ENCODE results near the gene AMPH. TPM values are rescaled to one million over a fixed set of nuclear protein-coding genes. Genes with fewer than 3 reads are reported as not detected.
A peak's percentile ranks its signal among the peaks of the same experiment; 100 is the strongest.
"Not testable (repeated sequence)": the region's sequence is repeated elsewhere in the genome, so short reads cannot be mapped to it uniquely, and the experiment has no call there.

AMPH gene
- total RNA-seq, 1 experiment from 2014 or later: not detected

- H3K27ac ChIP-seq (ENCODE audit: low read length): no peak overlapping the region
- no peaks in the 10 kb centered on the region for H3K27me3 ChIP-seq (ENCODE audit: low read length)
- no peaks in the 10 kb centered on the region for H3K4me1 ChIP-seq (ENCODE audit: low read length)
- no peak for DNase-seq
- H3K9me2 ChIP-seq (replicated peaks; ENCODE audit: insufficient read depth, low read length): no peaks in the 10 kb centered on the region
- no peaks in the 10 kb centered on the region for H3K79me2 ChIP-seq (ENCODE audit: low read length)
- H4K20me1 ChIP-seq (ENCODE audit: insufficient read depth, low read depth, low read length): no peaks in the 10 kb centered on the region
- no peak overlapping the region for H3K4me3 ChIP-seq (ENCODE audit: low read length)
- no peaks in the 10 kb centered on the region for H3K36me3 ChIP-seq (ENCODE audit: insufficient read depth, low read length)
- H3K9ac ChIP-seq (ENCODE audit: low read length): no peak overlapping the region
- no peak overlapping the region for H3K4me2 ChIP-seq (ENCODE audit: low read depth, low read length, poor library complexity, severe bottlenecking)
- no peaks in the 10 kb centered on the region for H3K9me3 ChIP-seq (ENCODE audit: low read length)
- H2AFZ ChIP-seq (ENCODE audit: low read length): no peak overlapping the region
Observed at GRCh38 chr7:38410056-38410455, 221.1 kb downstream of the AMPH start.

GRCh38 chr7:38409531-38409930 is 221.6 kb downstream of the AMPH start:
- Histone ChIP-seq H3K4me2 (ENCODE audit: low read depth, low read length, poor library complexity, severe bottlenecking) (no peak overlapping the region), H2AFZ (ENCODE audit: low read length) (no peak overlapping the region), H3K27me3 (ENCODE audit: low read length) (no peaks in the 10 kb centered on the region), H3K36me3 (ENCODE audit: insufficient read depth, low read length) (no peaks in the 10 kb centered on the region), H3K9ac (ENCODE audit: low read length) (no peak overlapping the region), H3K9me3 (ENCODE audit: low read length) (no peaks in the 10 kb centered on the region), H4K20me1 (ENCODE audit: insufficient read depth, low read depth, low read length) (no peaks in the 10 kb centered on the region), H3K4me1 (ENCODE audit: low read length) (no peaks in the 10 kb centered on the region), H3K27ac (ENCODE audit: low read length) (no peak overlapping the region), H3K4me3 (ENCODE audit: low read length) (no peak overlapping the region), H3K9me2 (replicated peaks; ENCODE audit: insufficient read depth, low read length) (no peaks in the 10 kb centered on the region), H3K79me2 (ENCODE audit: low read length) (no peaks in the 10 kb centered on the region)
- DNase-seq: no peak

GRCh38 chr7:38398725-38399321 is 232.3 kb downstream of the AMPH start:
- DNase-seq: peak; percentile 77
- Histone ChIP-seq H3K9me2 (replicated peaks; ENCODE audit: insufficient read depth, low read length) (no peaks in the 10 kb centered on the region), H3K27ac (ENCODE audit: low read length) (no peak overlapping the region), H3K4me1 (ENCODE audit: low read length) (peaks cover 6% of the 10 kb centered on the region), H4K20me1 (ENCODE audit: insufficient read depth, low read depth, low read length) (no peaks in the 10 kb centered on the region), H3K27me3 (ENCODE audit: low read length) (no peaks in the 10 kb centered on the region), H3K9ac (ENCODE audit: low read length) (no peak overlapping the region), H3K9me3 (ENCODE audit: low read length) (no peaks in the 10 kb centered on the region), H3K4me2 (ENCODE audit: low read depth, low read length, poor library complexity, severe bottlenecking) (no peak overlapping the region), H2AFZ (ENCODE audit: low read length) (no peak overlapping the region), H3K4me3 (ENCODE audit: low read length) (no peak overlapping the region), H3K36me3 (ENCODE audit: insufficient read depth, low read length) (no peaks in the 10 kb centered on the region), H3K79me2 (ENCODE audit: low read length) (no peaks in the 10 kb centered on the region)

GRCh38 chr7:38396852-38397251 is 234.3 kb downstream of the AMPH start:
- H3K27ac ChIP-seq (ENCODE audit: low read length): no peak overlapping the region
- no peaks in the 10 kb centered on the region for H4K20me1 ChIP-seq (ENCODE audit: insufficient read depth, low read depth, low read length)
- no peak overlapping the region for H3K4me3 ChIP-seq (ENCODE audit: low read length)
- H3K36me3 ChIP-seq (ENCODE audit: insufficient read depth, low read length): no peaks in the 10 kb centered on the region
- no peak overlapping the region for H3K9ac ChIP-seq (ENCODE audit: low read length)
- no peaks in the 10 kb centered on the region for H3K79me2 ChIP-seq (ENCODE audit: low read length)
- no peaks in the 10 kb centered on the region for H3K27me3 ChIP-seq (ENCODE audit: low read length)
- H3K9me3 ChIP-seq (ENCODE audit: low read length): no peaks in the 10 kb centered on the region
- no peak overlapping the region for H2AFZ ChIP-seq (ENCODE audit: low read length)
- H3K4me1 ChIP-seq (ENCODE audit: low read length): peaks cover 2% of the 10 kb centered on the region
- H3K9me2 ChIP-seq (replicated peaks; ENCODE audit: insufficient read depth, low read length): no peaks in the 10 kb centered on the region
- no peak overlapping the region for H3K4me2 ChIP-seq (ENCODE audit: low read depth, low read length, poor library complexity, severe bottlenecking)
- no peak for DNase-seq

GRCh38 chr7:38395921-38396552 is 235.1 kb downstream of the AMPH start:
- DNase-seq; H3K9me3 ChIP-seq (ENCODE audit: low read length); H2AFZ ChIP-seq (ENCODE audit: low read length); H3K79me2 ChIP-seq (ENCODE audit: low read length); H3K4me1 ChIP-seq (ENCODE audit: low read length); H3K4me2 ChIP-seq (ENCODE audit: low read depth, low read length, poor library complexity, severe bottlenecking); H4K20me1 ChIP-seq (ENCODE audit: insufficient read depth, low read depth, low read length); H3K27me3 ChIP-seq (ENCODE audit: low read length); H3K27ac ChIP-seq (ENCODE audit: low read length); H3K9ac ChIP-seq (ENCODE audit: low read length); H3K36me3 ChIP-seq (ENCODE audit: insufficient read depth, low read length); H3K9me2 ChIP-seq (replicated peaks; ENCODE audit: insufficient read depth, low read length); H3K4me3 ChIP-seq (ENCODE audit: low read length): not testable (repeated sequence)

- no peaks in the 10 kb centered on the region for H3K4me1 ChIP-seq (ENCODE audit: low read length)
- DNase-seq: no peak
- no peak overlapping the region for H3K4me2 ChIP-seq (ENCODE audit: low read depth, low read length, poor library complexity, severe bottlenecking)
- no peaks in the 10 kb centered on the region for H3K79me2 ChIP-seq (ENCODE audit: low read length)
- H3K36me3 ChIP-seq (ENCODE audit: insufficient read depth, low read length): no peaks in the 10 kb centered on the region
- no peak overlapping the region for H3K27ac ChIP-seq (ENCODE audit: low read length)
- no peaks in the 10 kb centered on the region for H4K20me1 ChIP-seq (ENCODE audit: insufficient read depth, low read depth, low read length)
- no peaks in the 10 kb centered on the region for H3K9me2 ChIP-seq (replicated peaks; ENCODE audit: insufficient read depth, low read length)
- H2AFZ ChIP-seq (ENCODE audit: low read length): no peak overlapping the region
- H3K4me3 ChIP-seq (ENCODE audit: low read length): no peak overlapping the region
- no peaks in the 10 kb centered on the region for H3K27me3 ChIP-seq (ENCODE audit: low read length)
- no peak overlapping the region for H3K9ac ChIP-seq (ENCODE audit: low read length)
- no peaks in the 10 kb centered on the region for H3K9me3 ChIP-seq (ENCODE audit: low read length)
Observed at GRCh38 chr7:38394660-38395059, 236.5 kb downstream of the AMPH start.

- Histone ChIP-seq H3K9me2 (replicated peaks; ENCODE audit: insufficient read depth, low read length) (no peaks in the 10 kb centered on the region), H3K4me3 (ENCODE audit: low read length) (no peak overlapping the region), H3K4me2 (ENCODE audit: low read depth, low read length, poor library complexity, severe bottlenecking) (no peak overlapping the region), H3K36me3 (ENCODE audit: insufficient read depth, low read length) (no peaks in the 10 kb centered on the region), H3K4me1 (ENCODE audit: low read length) (no peaks in the 10 kb centered on the region), H2AFZ (ENCODE audit: low read length) (no peak overlapping the region), H3K9me3 (ENCODE audit: low read length) (no peaks in the 10 kb centered on the region), H4K20me1 (ENCODE audit: insufficient read depth, low read depth, low read length) (no peaks in the 10 kb centered on the region), H3K27ac (ENCODE audit: low read length) (no peak overlapping the region), H3K9ac (ENCODE audit: low read length) (no peak overlapping the region), H3K79me2 (ENCODE audit: low read length) (no peaks in the 10 kb centered on the region), H3K27me3 (ENCODE audit: low read length) (no peaks in the 10 kb centered on the region)
- no peak for DNase-seq
Observed at GRCh38 chr7:38393874-38394273, 237.3 kb downstream of the AMPH start.

GRCh38 chr7:38391751-38392150 is 239.4 kb downstream of the AMPH start:
- H4K20me1 ChIP-seq (ENCODE audit: insufficient read depth, low read depth, low read length): peaks cover 5% of the 10 kb centered on the region; the same call in 1 of the 2 replicates
- no peak for DNase-seq
- H3K36me3 ChIP-seq (ENCODE audit: insufficient read depth, low read length): no peaks in the 10 kb centered on the region
- H3K27ac ChIP-seq (ENCODE audit: low read length): no peak overlapping the region
- no peaks in the 10 kb centered on the region for H3K27me3 ChIP-seq (ENCODE audit: low read length)
- no peaks in the 10 kb centered on the region for H3K9me2 ChIP-seq (replicated peaks; ENCODE audit: insufficient read depth, low read length)
- H2AFZ ChIP-seq (ENCODE audit: low read length): no peak overlapping the region
- H3K9me3 ChIP-seq (ENCODE audit: low read length): no peaks in the 10 kb centered on the region
- no peak overlapping the region for H3K9ac ChIP-seq (ENCODE audit: low read length)
- H3K4me2 ChIP-seq (ENCODE audit: low read depth, low read length, poor library complexity, severe bottlenecking): no peak overlapping the region
- 0 out of 2 replicates have a peak, but pooled peaks cover 3% of the 10 kb centered on the region for H3K4me1 ChIP-seq (ENCODE audit: low read length)
- no peak overlapping the region for H3K4me3 ChIP-seq (ENCODE audit: low read length)
- H3K79me2 ChIP-seq (ENCODE audit: low read length): no peaks in the 10 kb centered on the region

Measured in Karpas-422 (cell line).